Stimulated activated CD8-positive, alpha-beta memory T cell treated with anti-CD3 and anti-CD28 coated beads, Interleukin-2, amount 100 ng/mL, for 48 hours (primary cell): ENCODE measurements around the gene ARHGAP28.
"Not testable (repeated sequence)": the region's sequence is repeated elsewhere in the genome, so short reads cannot be mapped to it uniquely, and the experiment has no call there.

Experiments used
- DNase-seq, 2 donors: peaks; one replicate each; pipeline ENCODE4 v3.0.0-alpha.2; 2020; ENCODE audit warnings: low read depth in 2 of 2

Gene ARHGAP28

DNA sequence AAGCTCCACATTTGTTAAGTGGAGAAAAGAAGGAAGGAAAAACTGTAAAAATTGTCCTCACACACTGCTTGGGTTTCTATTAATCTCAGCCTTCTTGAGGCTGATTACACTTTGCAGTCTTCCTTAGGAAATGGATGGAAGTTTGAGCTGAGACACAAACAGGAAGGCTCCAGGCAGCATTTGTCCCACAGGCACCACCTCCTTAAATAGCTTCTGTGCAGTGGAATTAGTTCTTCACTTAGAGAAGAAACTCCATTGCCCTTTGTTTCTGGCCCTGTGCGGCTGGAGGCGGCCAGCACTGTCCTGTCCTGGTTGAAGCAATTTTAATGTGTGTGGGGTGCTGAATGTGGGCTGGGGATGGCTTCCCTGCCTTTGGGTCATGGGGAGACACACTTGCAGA, 44.3 kb downstream of the ARHGAP28 start:
- no peak for DNase-seq

DNA sequence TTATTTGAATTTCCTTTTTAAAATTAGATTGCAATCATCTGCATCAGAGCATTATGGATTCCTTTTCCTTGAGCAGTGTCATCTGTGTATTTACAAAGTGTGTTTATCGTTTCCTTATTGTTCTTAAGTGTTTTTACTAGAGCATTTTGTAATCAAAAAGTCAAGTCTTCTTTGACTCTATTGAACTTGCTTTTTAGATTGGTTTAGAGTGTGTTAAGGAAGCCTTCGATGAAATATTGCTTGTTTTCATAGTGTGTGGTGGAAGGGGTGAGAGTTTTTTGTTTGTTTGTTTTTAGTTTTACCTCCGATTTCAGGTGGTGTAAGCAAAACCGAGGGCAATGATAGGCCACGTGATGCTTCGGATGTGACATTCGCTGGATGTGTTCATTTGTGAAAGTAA, 45.7 kb downstream of the ARHGAP28 start:
- no peak for DNase-seq

GRCh38 chr18:6775702-6776101, 46.2 kb downstream of the ARHGAP28 start:
- DNase-seq, result no peak

- DNase-seq, result no peak
Observed at GRCh38 chr18:6776188-6776587, 46.7 kb downstream of the ARHGAP28 start.

GRCh38 chr18:6777509-6777908, 48.0 kb downstream of the ARHGAP28 start:
- no peak for DNase-seq

DNA sequence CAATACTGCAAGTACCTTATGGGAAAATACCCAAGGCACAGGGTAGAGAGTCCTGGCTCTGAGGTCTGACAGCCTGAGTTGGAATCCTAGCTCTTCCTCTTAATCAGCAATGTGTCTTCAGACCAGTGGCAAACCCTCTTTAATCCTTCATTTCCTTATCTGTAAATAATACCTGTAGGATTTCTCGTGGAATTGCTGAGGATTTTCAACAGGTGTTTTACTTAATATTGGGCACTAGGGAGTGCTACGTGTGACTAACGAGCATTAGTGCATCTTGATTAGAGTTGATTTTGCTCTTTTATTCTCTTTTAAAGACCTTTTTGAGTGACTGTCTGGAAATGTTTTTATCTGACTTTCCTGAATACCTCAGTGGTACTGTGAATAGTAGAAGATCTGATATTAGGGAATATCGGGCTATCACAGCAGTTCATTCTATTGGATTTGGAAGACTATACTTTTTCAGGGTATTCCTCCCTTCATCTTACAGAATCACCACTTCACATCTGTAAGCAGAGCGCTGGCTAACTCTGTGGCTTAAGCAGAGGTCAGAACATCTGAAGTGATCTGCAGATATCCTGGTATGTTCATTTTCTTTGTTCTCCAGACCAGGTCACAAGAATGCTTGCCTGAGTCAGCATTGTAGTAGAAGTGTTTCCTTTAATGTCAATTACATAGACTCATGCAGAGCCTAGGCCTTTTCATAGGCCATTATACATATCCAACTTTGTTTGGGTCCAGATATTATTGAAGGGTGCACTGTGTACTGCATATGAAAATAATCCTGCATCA, 49.1 kb downstream of the ARHGAP28 start:
- DNase-seq, result no peak

DNA sequence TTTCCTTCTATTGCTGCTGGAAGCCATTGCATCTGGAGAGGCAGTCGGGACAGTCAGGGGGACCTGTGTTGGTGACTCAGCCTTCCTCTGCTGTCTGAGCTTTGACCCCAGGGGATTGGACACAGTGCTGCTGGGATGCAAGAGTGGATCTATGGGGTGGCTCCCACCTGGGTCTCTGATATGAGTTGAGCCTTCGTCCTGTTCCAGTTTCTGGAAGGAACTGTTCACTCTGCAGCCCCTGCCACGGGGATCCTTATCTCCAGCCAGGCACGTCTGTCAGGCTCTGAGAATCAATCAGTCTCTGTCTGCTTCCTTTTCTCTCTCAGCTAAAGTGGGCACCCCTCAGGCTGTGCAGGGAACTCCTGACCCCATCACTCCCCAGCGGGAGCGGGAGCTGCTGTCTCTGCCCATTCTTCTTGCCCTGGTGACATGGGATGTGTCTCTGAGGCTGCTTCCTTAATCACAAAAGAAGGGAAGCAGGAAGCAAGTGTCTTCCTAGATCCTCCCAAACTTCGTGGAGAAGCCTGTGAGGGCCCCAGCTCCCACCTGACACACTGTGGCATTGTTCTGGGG, 51.7 kb downstream of the ARHGAP28 start:
- DNase-seq, result no peak

DNA sequence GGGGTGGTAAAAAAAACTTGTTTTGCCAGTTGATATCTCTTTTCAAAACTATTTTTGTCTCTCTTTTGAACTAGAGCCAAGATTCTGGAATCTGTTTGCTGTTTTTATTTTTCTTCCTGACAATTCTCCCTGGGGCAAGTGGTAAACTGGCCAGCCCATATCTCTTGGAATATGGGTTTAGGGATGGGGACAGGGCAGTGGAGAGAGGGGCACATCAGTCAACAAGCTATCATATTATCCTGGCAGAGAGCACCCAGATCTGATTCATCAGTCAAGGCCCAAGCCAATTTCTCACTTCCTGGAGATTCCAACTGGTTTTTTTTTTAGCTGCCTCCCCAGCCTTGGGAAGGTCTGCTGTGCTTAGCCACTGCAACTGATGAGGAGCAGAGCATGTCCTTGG, 52.3 kb downstream of the ARHGAP28 start:
- no peak for DNase-seq

- no peak for DNase-seq
Observed at GRCh38 chr18:6782861-6783260, 53.3 kb downstream of the ARHGAP28 start.

DNA sequence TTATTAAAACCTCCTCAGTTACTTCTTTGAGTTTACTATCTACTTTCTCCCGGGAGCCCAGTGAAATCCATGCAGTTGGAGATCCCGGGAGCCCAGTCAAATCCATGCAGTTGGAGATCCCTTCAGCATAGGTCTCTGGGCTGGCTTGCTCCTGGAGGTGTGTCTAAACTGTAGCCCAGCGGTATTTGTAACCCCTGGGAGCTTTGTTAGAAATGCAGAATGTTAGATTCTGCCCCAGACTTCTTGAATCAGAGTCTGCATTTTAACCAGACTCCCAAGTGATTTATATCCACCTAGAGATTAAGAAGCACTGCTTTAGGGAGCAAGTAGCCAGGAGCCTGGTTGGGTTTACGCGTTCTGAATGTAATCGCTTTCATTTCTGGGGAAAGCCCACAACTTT, 54.5 kb downstream of the ARHGAP28 start:
- no peak for DNase-seq

GRCh38 chr18:6785001-6785400, 55.5 kb downstream of the ARHGAP28 start:
- DNase-seq, result no peak

DNA sequence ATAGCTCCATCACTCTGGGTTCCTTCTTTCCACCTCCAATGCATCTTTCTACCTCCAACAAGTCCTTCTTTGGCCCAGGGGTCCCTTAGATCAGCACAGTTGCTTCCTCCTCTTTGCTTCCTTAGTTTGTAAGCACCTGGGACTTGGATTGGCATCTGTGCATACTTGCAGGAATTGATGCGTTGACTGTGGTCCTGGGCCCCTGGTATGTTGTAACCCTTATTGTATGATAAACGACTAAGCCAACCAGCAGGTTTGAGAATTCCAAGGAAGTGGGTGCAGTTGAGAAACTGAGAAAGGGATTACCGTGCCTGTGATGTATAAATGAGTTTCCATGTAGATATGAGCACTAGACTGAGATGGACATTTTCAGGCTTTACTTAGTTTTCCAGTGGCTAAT, 55.9 kb downstream of the ARHGAP28 start:
- DNase-seq, result no peak

- no peak for DNase-seq
Observed at GRCh38 chr18:6792391-6792790, 62.9 kb downstream of the ARHGAP28 start.

DNA sequence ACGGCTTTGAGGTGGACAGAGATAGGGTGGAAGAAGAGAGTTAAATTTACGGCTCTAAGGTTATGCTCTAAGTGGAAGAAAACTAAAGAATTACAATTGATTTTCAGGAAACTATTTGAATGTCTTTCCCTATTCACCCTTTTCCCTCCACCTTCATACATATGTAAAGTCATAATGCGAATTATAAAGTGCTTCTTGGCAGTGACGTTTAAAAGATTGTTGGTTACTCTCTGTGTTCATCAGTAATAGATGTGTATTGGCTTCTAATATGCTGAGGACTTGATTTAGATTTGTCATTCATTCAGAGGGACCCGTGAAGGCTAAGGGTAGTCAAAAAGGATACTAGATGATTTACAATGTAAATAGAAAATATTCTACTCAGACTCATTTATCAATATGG, 63.9 kb downstream of the ARHGAP28 start:
- DNase-seq, result no peak

DNA sequence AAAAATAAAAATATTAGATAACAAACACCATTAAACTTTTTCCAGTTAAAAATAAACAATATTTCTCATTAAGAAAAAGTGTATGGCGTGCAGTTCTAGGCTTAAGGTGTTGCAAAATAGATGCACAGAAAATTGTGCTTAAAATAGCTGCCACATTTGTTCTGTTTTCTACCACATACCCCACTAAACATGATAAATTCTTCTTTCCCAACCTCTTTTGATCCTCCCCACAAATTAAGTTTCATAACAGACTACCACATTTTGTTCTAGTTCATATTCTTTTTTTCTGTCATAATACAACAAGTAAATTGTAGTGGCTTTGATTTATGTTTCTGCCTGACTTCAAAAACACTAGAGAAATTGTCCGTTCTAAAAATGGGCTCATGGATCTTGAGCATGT, 64.5 kb downstream of the ARHGAP28 start:
- DNase-seq, result no peak

DNA sequence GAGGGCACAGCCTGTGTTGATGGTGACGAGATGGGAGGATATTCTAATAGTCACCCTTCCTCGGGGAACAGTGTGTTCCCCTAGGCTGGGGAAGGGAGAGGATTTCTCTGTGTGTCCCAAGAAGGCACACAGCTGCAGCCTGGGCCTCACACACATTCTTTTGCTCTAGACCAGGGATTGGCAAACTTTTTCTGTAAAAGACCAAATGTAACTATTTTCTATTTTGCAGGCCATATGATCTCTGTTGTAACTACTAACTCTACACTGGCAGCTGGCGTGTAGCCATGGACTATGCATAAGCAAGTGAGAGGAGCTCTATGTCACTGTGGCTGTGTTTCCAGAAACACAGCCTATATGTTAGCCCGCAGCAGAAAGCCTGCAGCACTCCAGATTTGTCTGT, 65.8 kb downstream of the ARHGAP28 start:
- DNase-seq, result no peak

GRCh38 chr18:6796511-6796910, 67.0 kb downstream of the ARHGAP28 start:
- no peak for DNase-seq

GRCh38 chr18:6797171-6797570, 67.7 kb downstream of the ARHGAP28 start:
- DNase-seq, result no peak

- no peak for DNase-seq
Observed at GRCh38 chr18:6798896-6799295, 69.4 kb downstream of the ARHGAP28 start.

- DNase-seq, result not testable (repeated sequence)
Observed at GRCh38 chr18:6800309-6800708, 70.8 kb downstream of the ARHGAP28 start.

DNA sequence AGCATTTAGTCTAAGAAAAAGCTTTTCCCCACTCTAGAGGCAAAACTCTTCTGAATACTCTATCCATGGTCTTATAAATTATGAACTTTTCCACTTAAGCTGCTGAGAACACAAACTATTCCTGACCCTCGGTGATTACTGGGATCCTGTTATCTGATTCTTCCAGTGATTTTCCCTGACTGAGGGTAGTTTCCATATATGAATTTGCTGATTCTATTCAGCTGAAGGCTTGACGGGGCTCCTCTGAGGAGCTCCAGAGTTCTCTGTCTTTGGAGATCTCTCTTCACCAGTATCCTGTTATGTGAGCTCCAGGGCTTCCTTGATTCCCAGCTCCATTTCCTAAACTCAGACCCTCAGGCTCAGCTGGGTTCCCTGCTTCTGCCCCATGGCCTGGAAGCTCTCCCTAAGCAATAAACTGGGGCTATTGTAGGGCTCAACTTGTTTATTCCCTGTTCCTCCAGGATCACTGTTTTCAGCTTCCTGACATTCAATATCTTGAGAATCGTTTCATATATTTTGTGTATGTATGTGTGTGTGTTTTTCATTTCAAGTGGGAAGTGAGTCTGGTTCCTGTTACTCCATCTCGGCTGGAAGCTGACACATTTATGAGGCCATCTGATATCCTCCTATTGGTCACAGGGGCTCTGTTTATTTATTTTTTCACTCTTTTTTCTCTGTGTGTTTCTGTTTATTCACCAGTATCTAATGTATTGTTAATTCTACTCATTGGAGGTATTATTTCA, 78.2 kb downstream of the ARHGAP28 start:
- no peak for DNase-seq

DNA sequence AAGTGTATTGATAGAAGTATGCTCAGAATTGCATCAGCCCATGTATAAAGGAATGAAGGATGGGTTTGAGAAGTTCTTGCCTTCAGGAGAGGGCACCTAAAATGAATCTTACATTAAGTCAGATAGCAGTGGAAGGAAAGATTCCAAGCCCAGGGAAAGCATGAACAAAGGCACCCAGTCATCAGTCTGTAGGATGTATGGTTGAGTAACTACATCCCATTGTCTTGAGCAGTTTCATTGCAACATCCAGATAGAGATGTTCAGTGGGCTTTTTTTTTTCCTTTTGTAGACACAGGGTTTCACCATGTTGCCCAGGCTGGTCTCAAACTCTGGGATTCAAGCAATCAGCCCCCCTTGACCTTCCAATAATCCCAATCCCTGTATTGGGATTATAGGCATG, 80.7 kb downstream of the ARHGAP28 start:
- no peak for DNase-seq

- DNase-seq, result no peak
Observed at GRCh38 chr18:6811816-6812215, 82.3 kb downstream of the ARHGAP28 start.
